ENCODE data around the gene TEAD2. TPM values are rescaled to one million over a fixed set of nuclear protein-coding genes. Genes with fewer than 3 reads are reported as not detected.

The TEAD2 gene
- total and polyA plus RNA-seq, 10 of the 15 experiments (the other 5 are each of a cell fraction or from before 2014, with no cell fraction given): 0.04 to 0.26 (median 0.11) TPM; not detected in 3

DNA sequence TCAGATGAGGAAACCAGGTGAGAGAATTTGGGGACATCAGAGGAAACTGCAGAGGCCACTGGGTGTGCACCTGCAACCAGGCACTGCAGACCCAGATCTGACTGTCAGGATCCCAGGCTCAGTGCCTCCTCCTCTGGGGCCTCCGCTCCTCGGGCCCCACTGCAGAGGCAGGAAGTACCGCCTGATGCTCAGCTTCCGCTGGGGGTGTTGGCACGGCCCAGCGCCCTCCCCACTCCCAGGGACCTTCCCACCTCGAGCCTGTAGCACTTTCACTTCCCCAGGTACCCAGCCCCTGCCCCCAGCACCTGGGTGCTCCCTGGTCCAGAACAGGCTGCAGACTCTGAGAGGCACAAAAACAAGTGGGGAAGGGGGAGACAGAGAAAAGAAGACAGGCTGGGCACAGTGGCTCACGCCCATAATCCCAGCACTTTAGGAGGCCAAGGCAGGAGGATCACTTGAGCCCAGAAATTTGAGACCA is 28.4 kb downstream of the TEAD2 start (continued):
- TF ChIP-seq, protein P1, sequence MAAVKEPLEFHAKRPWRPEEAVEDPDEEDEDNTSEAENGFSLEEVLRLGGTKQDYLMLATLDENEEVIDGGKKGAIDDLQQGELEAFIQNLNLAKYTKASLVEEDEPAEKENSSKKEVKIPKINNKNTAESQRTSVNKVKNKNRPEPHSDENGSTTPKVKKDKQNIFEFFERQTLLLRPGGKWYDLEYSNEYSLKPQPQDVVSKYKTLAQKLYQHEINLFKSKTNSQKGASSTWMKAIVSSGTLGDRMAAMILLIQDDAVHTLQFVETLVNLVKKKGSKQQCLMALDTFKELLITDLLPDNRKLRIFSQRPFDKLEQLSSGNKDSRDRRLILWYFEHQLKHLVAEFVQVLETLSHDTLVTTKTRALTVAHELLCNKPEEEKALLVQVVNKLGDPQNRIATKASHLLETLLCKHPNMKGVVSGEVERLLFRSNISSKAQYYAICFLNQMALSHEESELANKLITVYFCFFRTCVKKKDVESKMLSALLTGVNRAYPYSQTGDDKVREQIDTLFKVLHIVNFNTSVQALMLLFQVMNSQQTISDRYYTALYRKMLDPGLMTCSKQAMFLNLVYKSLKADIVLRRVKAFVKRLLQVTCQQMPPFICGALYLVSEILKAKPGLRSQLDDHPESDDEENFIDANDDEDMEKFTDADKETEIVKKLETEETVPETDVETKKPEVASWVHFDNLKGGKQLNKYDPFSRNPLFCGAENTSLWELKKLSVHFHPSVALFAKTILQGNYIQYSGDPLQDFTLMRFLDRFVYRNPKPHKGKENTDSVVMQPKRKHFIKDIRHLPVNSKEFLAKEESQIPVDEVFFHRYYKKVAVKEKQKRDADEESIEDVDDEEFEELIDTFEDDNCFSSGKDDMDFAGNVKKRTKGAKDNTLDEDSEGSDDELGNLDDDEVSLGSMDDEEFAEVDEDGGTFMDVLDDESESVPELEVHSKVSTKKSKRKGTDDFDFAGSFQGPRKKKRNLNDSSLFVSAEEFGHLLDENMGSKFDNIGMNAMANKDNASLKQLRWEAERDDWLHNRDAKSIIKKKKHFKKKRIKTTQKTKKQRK (IDR thresholded peaks at IDR 0.05; ENCODE audit: low read depth, low read length): no peak
- peak; percentile 72; the same call in 1 of the 2 replicates for TF ChIP-seq CHD2 (IDR thresholded peaks at IDR 0.05; ENCODE audit: borderline replicate concordance, low read depth, low read length)
- no peak for TF ChIP-seq ZNF384 (IDR thresholded peaks at IDR 0.05; ENCODE audit: borderline replicate concordance, low read depth, low read length)
- TF ChIP-seq CBFB (IDR thresholded peaks at IDR 0.05; ENCODE audit: low read depth): peak; percentile 63; the same call in 1 of the 2 replicates
- TF ChIP-seq MTA3 (IDR thresholded peaks at IDR 0.05; ENCODE audit: borderline replicate concordance, low read length): peak; percentile 64; the same call in 1 of the 2 replicates
- no peak for TF ChIP-seq YBX1 (IDR thresholded peaks at IDR 0.05)
- TF ChIP-seq ATF7 (IDR thresholded peaks at IDR 0.05; ENCODE audit: low read depth): peak; percentile 34; the same call in 1 of the 2 replicates
- peak; percentile 59 for TF ChIP-seq MEF2B (IDR thresholded peaks at IDR 0.05; ENCODE audit: partially characterized antibody, poor library complexity, severe bottlenecking)
- no peak for TF ChIP-seq RAD51 (IDR thresholded peaks at IDR 0.05)
- TF ChIP-seq NFIC (IDR thresholded peaks at IDR 0.05; ENCODE audit: low read depth, low read length): peak; percentile 53; the same call in 1 of the 2 replicates
- TF ChIP-seq ZNF24 (IDR thresholded peaks at IDR 0.05): no peak
- peak in 1 of 2 experiments; percentile 80; a peak in 1 of 4 replicates for TF ChIP-seq ETV6 (conservative IDR thresholded peaks at IDR 0.05 in 1 of 2, IDR thresholded peaks at IDR 0.05 in 1 of 2; ENCODE audit: borderline replicate concordance in 1 of 2, low read depth in 1 of 2)
- no peak; the same call in 1 of the 2 replicates for TF ChIP-seq RB1 (IDR thresholded peaks at IDR 0.05; ENCODE audit: borderline replicate concordance)
- TF ChIP-seq MYC (IDR thresholded peaks at IDR 0.05; ENCODE audit: insufficient read depth, insufficient read length, insufficient replicate concordance, low read length, severe bottlenecking): no peak
- TF ChIP-seq, protein P2, sequence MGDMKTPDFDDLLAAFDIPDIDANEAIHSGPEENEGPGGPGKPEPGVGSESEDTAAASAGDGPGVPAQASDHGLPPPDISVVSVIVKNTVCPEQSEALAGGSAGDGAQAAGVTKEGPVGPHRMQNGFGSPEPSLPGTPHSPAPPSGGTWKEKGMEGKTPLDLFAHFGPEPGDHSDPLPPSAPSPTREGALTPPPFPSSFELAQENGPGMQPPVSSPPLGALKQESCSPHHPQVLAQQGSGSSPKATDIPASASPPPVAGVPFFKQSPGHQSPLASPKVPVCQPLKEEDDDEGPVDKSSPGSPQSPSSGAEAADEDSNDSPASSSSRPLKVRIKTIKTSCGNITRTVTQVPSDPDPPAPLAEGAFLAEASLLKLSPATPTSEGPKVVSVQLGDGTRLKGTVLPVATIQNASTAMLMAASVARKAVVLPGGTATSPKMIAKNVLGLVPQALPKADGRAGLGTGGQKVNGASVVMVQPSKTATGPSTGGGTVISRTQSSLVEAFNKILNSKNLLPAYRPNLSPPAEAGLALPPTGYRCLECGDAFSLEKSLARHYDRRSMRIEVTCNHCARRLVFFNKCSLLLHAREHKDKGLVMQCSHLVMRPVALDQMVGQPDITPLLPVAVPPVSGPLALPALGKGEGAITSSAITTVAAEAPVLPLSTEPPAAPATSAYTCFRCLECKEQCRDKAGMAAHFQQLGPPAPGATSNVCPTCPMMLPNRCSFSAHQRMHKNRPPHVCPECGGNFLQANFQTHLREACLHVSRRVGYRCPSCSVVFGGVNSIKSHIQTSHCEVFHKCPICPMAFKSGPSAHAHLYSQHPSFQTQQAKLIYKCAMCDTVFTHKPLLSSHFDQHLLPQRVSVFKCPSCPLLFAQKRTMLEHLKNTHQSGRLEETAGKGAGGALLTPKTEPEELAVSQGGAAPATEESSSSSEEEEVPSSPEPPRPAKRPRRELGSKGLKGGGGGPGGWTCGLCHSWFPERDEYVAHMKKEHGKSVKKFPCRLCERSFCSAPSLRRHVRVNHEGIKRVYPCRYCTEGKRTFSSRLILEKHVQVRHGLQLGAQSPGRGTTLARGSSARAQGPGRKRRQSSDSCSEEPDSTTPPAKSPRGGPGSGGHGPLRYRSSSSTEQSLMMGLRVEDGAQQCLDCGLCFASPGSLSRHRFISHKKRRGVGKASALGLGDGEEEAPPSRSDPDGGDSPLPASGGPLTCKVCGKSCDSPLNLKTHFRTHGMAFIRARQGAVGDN (IDR thresholded peaks at IDR 0.05): peak; percentile 73
- TF ChIP-seq MTA2 (IDR thresholded peaks at IDR 0.05; ENCODE audit: low read depth): peak; percentile 71; the same call in 1 of the 2 replicates
- peak; percentile 61; the same call in 1 of the 2 replicates for TF ChIP-seq GABPA (IDR thresholded peaks at IDR 0.05; ENCODE audit: low read depth)
- no peak for TF ChIP-seq RAD21 (IDR thresholded peaks at IDR 0.05; ENCODE audit: insufficient read depth, low read depth, low read length)
- TF ChIP-seq SUZ12 (IDR thresholded peaks at IDR 0.05; ENCODE audit: unreplicated experiment): no peak
- peak; percentile 47; the same call in 1 of the 2 replicates for TF ChIP-seq CREM (IDR thresholded peaks at IDR 0.05; ENCODE audit: low read depth)
- no peak for TF ChIP-seq CHD1 (IDR thresholded peaks at IDR 0.05; ENCODE audit: low read depth, low read length)
